H1 (cell line): ENCODE measurements around the gene CSNK1A1.

Experiments used
- CBX5 ChIP-seq: fragments of 300-800, 300-1000 bp; sonication (generic); IDR thresholded peaks from 2 replicates; pipeline ENCODE4 v1.7.1; 2016; ENCODE audit warnings: antibody characterized with exemption, low read length, low read depth
- CTCF ChIP-seq, 3 experiments: IDR thresholded peaks; 1 replicate in 2 of 3; 2 replicates in 1 of 3; pipeline versions ENCODE4 v1.5.1 to v1.6.1; 2011; ENCODE audit warnings: low read length in 3 of 3, mild to moderate bottlenecking in 3 of 3, inconsistent platforms in 2 of 3, low read depth in 1 of 3, moderate library complexity in 1 of 3; ENCODE audit not compliant: insufficient read depth in 1 of 3; ENCODE audit errors: control extremely low read depth in 1 of 3
- EZH2 ChIP-seq: fragments of 200-600 bp; sonication (generic); IDR thresholded peaks from 2 replicates; pipeline ENCODE4 v1.7.1; 2012; ENCODE audit warnings: low read depth, mild to moderate bottlenecking, moderate library complexity, low read length, inconsistent platforms; ENCODE audit not compliant: severe bottlenecking
- JUND ChIP-seq: IDR thresholded peaks from 2 replicates; pipeline ENCODE4 v1.6.1; 2011; ENCODE audit warnings: mild to moderate bottlenecking, improper control_type of control experiment, low read length
- KDM5A ChIP-seq: fragments of 200-600 bp; IDR thresholded peaks from 2 replicates; pipeline ENCODE4 v1.7.1; 2012; ENCODE audit warnings: mild to moderate bottlenecking, low read length, inconsistent platforms, mixed read lengths
- NRF1 ChIP-seq: IDR thresholded peaks from 2 replicates; pipeline ENCODE4 v1.6.1; 2011; ENCODE audit warnings: mild to moderate bottlenecking, low read depth, low read length, improper control_type of control experiment
- POLR2A ChIP-seq, 2 experiments: IDR thresholded peaks; 1 replicate in 1 of 2; 2 replicates in 1 of 2; pipeline ENCODE4 v1.6.1; 2011; ENCODE audit warnings: low read depth in 2 of 2, low read length in 2 of 2, mild to moderate bottlenecking in 2 of 2; ENCODE audit errors: control extremely low read depth in 1 of 2
- POLR2AphosphoS5 ChIP-seq: IDR thresholded peaks from 2 replicates; pipeline ENCODE4 v1.6.1; 2011; ENCODE audit warnings: low read depth, low read length
- RAD21 ChIP-seq, 2 experiments: IDR thresholded peaks in 1 of 2; conservative IDR thresholded peaks in 1 of 2; 2 replicates each; pipeline ENCODE4 v1.6.1; 2011; ENCODE audit warnings: low read depth in 2 of 2, low read length in 2 of 2, improper control_type of control experiment in 1 of 2, inconsistent platforms in 1 of 2, mild to moderate bottlenecking in 1 of 2, moderate library complexity in 1 of 2
- SAP30 ChIP-seq: fragments of 300-600 bp; sonication (generic); IDR thresholded peaks from 2 replicates; pipeline ENCODE4 v1.7.1; 2012; ENCODE audit warnings: low read length, moderate library complexity, mild to moderate bottlenecking, inconsistent platforms; ENCODE audit not compliant: insufficient read depth, insufficient replicate concordance
- SP2 ChIP-seq: IDR thresholded peaks from 2 replicates; pipeline ENCODE4 v1.6.1; 2012; ENCODE audit warnings: mild to moderate bottlenecking, low read length, inconsistent platforms
- USF2 ChIP-seq: IDR thresholded peaks from 2 replicates; pipeline ENCODE4 v1.6.1; 2011; ENCODE audit warnings: low read length, improper control_type of control experiment

- TF ChIP-seq CTCF (IDR thresholded peaks at IDR 0.05; ENCODE audit: control extremely low read depth in 1 of 3, insufficient read depth in 1 of 3, low read depth in 1 of 3, low read length in 3 of 3) (no peak), RAD21 (IDR thresholded peaks at IDR 0.05 in 1 of 2, conservative IDR thresholded peaks at IDR 0.05 in 1 of 2; ENCODE audit: low read depth in 2 of 2, low read length in 2 of 2) (no peak), NRF1 (no peak), POLR2A (IDR thresholded peaks at IDR 0.05; ENCODE audit: control extremely low read depth in 1 of 2, low read depth in 2 of 2, low read length in 2 of 2) (no peak), EZH2 (no peak), POLR2AphosphoS5 (no peak), JUND (no peak), CBX5 (no peak), KDM5A (no peak), USF2 (no peak), SP2 (no peak), SAP30 (no peak)
Measured at GRCh38 chr5:149578896-149579295, 27.7 kb upstream of the CSNK1A1 start.
